HepG2 (cell line): ENCODE measurements around the gene WFDC5. TPM values are rescaled to one million over a fixed set of nuclear protein-coding genes. Genes with fewer than 3 reads are reported as not detected.

Experiments
- ATF7-NPFF ChIP-seq: sonication (generic); formaldehyde crosslinking; IDR thresholded peaks from 2 replicates; pipeline ENCODE4 v1.8.1; 2023; ENCODE audit warnings: mild to moderate bottlenecking, low read depth, missing genetic modification reagents, moderate library complexity
- CBFB ChIP-seq: sonication (generic); formaldehyde crosslinking; IDR thresholded peaks from 2 replicates; pipeline ENCODE4 v1.4.0; 2020; ENCODE audit warnings: missing genetic modification reagents
- GABPB1 ChIP-seq: IDR thresholded peaks from 2 replicates; pipeline ENCODE4 v1.6.1; 2016; ENCODE audit warnings: mild to moderate bottlenecking, missing genetic modification reagents, moderate library complexity, missing compliant biosample characterization
- KLF12 ChIP-seq: sonication (generic); formaldehyde crosslinking; IDR thresholded peaks from 2 replicates; pipeline ENCODE4 v1.4.0; 2020; ENCODE audit warnings: missing genetic modification reagents, borderline replicate concordance
- MIER2 ChIP-seq: IDR thresholded peaks from 2 replicates; pipeline ENCODE4 v1.6.1; 2016; ENCODE audit warnings: missing biosample characterization, missing genetic modification reagents
- NFE2 ChIP-seq: sonication (generic); formaldehyde crosslinking; IDR thresholded peaks from 2 replicates; pipeline ENCODE4 v1.4.0; 2020; ENCODE audit warnings: missing genetic modification reagents
- NFIC ChIP-seq: IDR thresholded peaks from 2 replicates; pipeline ENCODE4 v1.6.1; 2012; ENCODE audit warnings: mild to moderate bottlenecking, low read length, inconsistent platforms
- NFYB ChIP-seq: sonication (generic); formaldehyde crosslinking; IDR thresholded peaks from 2 replicates; pipeline ENCODE4 v1.4.0; 2020; ENCODE audit warnings: missing genetic modification reagents
- ONECUT2 ChIP-seq: sonication (generic); formaldehyde crosslinking; IDR thresholded peaks from 2 replicates; pipeline ENCODE4 v1.4.0; 2020; ENCODE audit warnings: missing genetic modification reagents
- PCBP1 ChIP-seq: fragments of 200-400 bp; formaldehyde crosslinking; IDR thresholded peaks from 2 replicates; pipeline ENCODE4 v1.6.1; 2017; ENCODE audit warnings: mild to moderate bottlenecking, low read depth, low read length, borderline replicate concordance
- PHF20 ChIP-seq: sonication (generic); formaldehyde crosslinking; IDR thresholded peaks from 2 replicates; pipeline ENCODE4 v1.5.0; 2020; ENCODE audit warnings: mild to moderate bottlenecking, missing genetic modification reagents
- SRY ChIP-seq: sonication (generic); formaldehyde crosslinking; IDR thresholded peaks from 2 replicates; pipeline ENCODE4 v1.8.0; 2022; ENCODE audit warnings: mild to moderate bottlenecking, missing genetic modification reagents
- TOPORS ChIP-seq: sonication (generic); formaldehyde crosslinking; IDR thresholded peaks from 2 replicates; pipeline ENCODE4 v1.8.0; 2023; ENCODE audit warnings: mild to moderate bottlenecking, missing genetic modification reagents
- XBP1 ChIP-seq: sonication (generic); formaldehyde crosslinking; IDR thresholded peaks from 2 replicates; pipeline ENCODE4 v1.5.0; 2020; ENCODE audit warnings: missing genetic modification reagents
- YY1 ChIP-seq: IDR thresholded peaks from 2 replicates; pipeline ENCODE4 v1.6.1; 2011; ENCODE audit warnings: low read length, low read depth, moderate library complexity, mild to moderate bottlenecking; ENCODE audit not compliant: insufficient read depth, insufficient replicate concordance
- ZFYVE20 ChIP-seq: sonication (generic); formaldehyde crosslinking; IDR thresholded peaks from 2 replicates; pipeline ENCODE4 v1.8.0; 2023; ENCODE audit warnings: low read depth, mild to moderate bottlenecking, moderate library complexity, missing genetic modification reagents, borderline replicate concordance
- ZNF232 ChIP-seq: sonication (generic); formaldehyde crosslinking; IDR thresholded peaks from 2 replicates; pipeline ENCODE4 v1.4.0; 2020; ENCODE audit warnings: missing genetic modification reagents, borderline replicate concordance
- ZNF331 ChIP-seq: sonication (generic); formaldehyde crosslinking; IDR thresholded peaks from 2 replicates; pipeline ENCODE4 v1.4.0; 2020; ENCODE audit warnings: missing genetic modification reagents
- ZNF430 ChIP-seq: sonication (generic); formaldehyde crosslinking; IDR thresholded peaks from 2 replicates; pipeline ENCODE4 v1.9.0; 2021; ENCODE audit warnings: mild to moderate bottlenecking, missing genetic modification reagents
- ZNF431 ChIP-seq: sonication (generic); formaldehyde crosslinking; IDR thresholded peaks from 2 replicates; pipeline ENCODE4 v1.9.0; 2022; ENCODE audit warnings: missing genetic modification reagents, low read depth, mild to moderate bottlenecking, borderline replicate concordance
- ZNF547 ChIP-seq: sonication (generic); formaldehyde crosslinking; IDR thresholded peaks from 2 replicates; pipeline ENCODE4 v1.5.1; 2020; ENCODE audit warnings: mild to moderate bottlenecking, missing genetic modification reagents
- ZNF629 ChIP-seq: sonication (generic); formaldehyde crosslinking; conservative IDR thresholded peaks from 2 replicates; pipeline ENCODE4 v1.5.0; 2020; ENCODE audit warnings: missing genetic modification reagents
- ZNF709 ChIP-seq: sonication (generic); formaldehyde crosslinking; IDR thresholded peaks from 2 replicates; pipeline ENCODE4 v1.5.0; 2020; ENCODE audit warnings: mild to moderate bottlenecking, missing genetic modification reagents
- ZSCAN30 ChIP-seq: sonication (generic); formaldehyde crosslinking; IDR thresholded peaks from 2 replicates; pipeline ENCODE4 v1.5.0; 2020; ENCODE audit warnings: mild to moderate bottlenecking, missing genetic modification reagents
- ZSCAN31 ChIP-seq: sonication (generic); formaldehyde crosslinking; IDR thresholded peaks from 2 replicates; pipeline ENCODE4 v1.5.0; 2020; ENCODE audit warnings: low read depth, mild to moderate bottlenecking, missing genetic modification reagents
- polyA plus RNA-seq, 8 experiments: library from polyadenylated mRNA; depleted of rRNA in 3 of 8; stranded (reverse) in 7 of 8; unstranded in 1 of 8; fragments of >200 nt; fragmentation: Illumina TruSeq in 4 of 8; extraction: Trizol in 4 of 8; gene quantifications; 2 replicates each; pipeline versions ENCODE4 v1.2.1 to v1.2.3, GENCODE V29; 2011 to 2016; ENCODE audit warnings: low read depth in 4 of 8, missing spikeins in 1 of 8, mixed read lengths in 1 of 8; ENCODE audit not compliant: insufficient read depth in 1 of 8
- total RNA-seq, 5 experiments: library from RNA; depleted of rRNA; stranded (reverse); fragments of >200 nt; fragmentation: Illumina TruSeq; extraction: Trizol; gene quantifications; 2 replicates each; pipeline ENCODE4 v1.2.3, GENCODE V29; 2016; ENCODE audit warnings: low read depth in 1 of 5
- TF ChIP-seq, protein P1 (sequence below): sonication (generic); formaldehyde crosslinking; IDR thresholded peaks from 2 replicates; pipeline ENCODE4 v1.4.0; 2020; ENCODE audit warnings: mild to moderate bottlenecking, missing genetic modification reagents
- TF ChIP-seq, protein P2 (sequence below), 2 experiments: sonication (generic) in 1 of 2; formaldehyde crosslinking in 1 of 2; IDR thresholded peaks; 2 replicates each; pipeline versions ENCODE4 v1.4.0 to v1.6.1; 2016 to 2020; ENCODE audit warnings: borderline replicate concordance in 1 of 2, low read depth in 1 of 2, mild to moderate bottlenecking in 1 of 2, missing genetic modification reagents in 1 of 2
- TF ChIP-seq, protein P3 (sequence below): sonication (generic); formaldehyde crosslinking; IDR thresholded peaks from 2 replicates; pipeline ENCODE4 v1.5.0; 2020; ENCODE audit warnings: missing genetic modification reagents

Gene WFDC5
- total and polyA plus RNA-seq, 2 of the 13 experiments (the other 11 are each of a cell fraction or from before 2014, with no cell fraction given), result not detected

DNA sequence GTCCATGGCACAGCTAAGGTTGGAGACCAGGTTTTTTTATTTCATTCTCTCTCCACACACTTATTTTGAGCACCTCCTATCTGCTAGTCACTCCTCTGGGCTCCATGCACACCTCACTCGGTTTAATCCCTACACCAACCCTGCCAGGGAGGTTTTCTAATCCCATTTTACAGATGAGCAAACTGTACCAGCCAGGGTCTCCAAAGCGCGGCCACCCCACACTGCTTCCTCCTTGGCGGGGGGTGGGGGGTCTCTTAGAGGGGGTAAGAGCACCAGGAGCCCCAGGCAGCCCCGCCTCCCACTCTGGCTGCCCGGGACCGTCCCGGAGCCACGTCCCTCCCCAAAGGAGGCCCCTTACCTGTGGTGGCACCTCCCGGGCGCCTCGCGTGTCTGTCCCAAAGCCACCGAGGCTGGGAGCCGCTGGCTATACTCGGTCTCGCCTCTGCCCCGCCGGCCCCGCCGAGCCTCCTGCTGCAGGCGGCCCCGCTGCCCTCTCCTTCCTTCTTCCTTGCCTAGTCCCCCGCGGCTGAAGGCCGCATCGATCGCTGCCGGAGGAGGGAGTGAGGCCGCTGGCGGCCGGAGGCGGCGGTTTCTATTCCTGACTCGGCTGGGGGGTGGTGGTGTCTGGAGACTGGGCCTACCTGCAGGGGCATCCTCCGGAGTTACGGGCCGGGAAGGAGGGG is 14.3 kb downstream of the WFDC5 start, which contains the start of gene KCNS1 (continued):
- TF ChIP-seq ZNF430 (CRISPR knock-in tag), result no peak
- TF ChIP-seq ZNF709 (CRISPR knock-in tag), result no peak
- no peak for TF ChIP-seq NFYB (CRISPR knock-in tag)
- no peak for TF ChIP-seq ZNF331 (CRISPR knock-in tag)
- TF ChIP-seq, protein P1, sequence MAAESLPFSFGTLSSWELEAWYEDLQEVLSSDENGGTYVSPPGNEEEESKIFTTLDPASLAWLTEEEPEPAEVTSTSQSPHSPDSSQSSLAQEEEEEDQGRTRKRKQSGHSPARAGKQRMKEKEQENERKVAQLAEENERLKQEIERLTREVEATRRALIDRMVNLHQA (CRISPR knock-in tag), result no peak
- TF ChIP-seq PCBP1, result no peak
- TF ChIP-seq ZNF629 (CRISPR knock-in tag), result peak; percentile 82
- no peak for TF ChIP-seq NFE2 (CRISPR knock-in tag)
- TF ChIP-seq NFIC, result no peak
- no peak for TF ChIP-seq CBFB (CRISPR knock-in tag)
- no peak for TF ChIP-seq ZNF232 (CRISPR knock-in tag)
- TF ChIP-seq ZNF431, result no peak
- no peak for TF ChIP-seq PHF20 (CRISPR knock-in tag)
- peak; percentile 88 for TF ChIP-seq ONECUT2 (CRISPR knock-in tag)
- no peak for TF ChIP-seq KLF12
- peak; percentile 54; the same call in 1 of the 2 replicates for TF ChIP-seq GABPB1 (CRISPR knock-in tag)
- TF ChIP-seq XBP1 (CRISPR knock-in tag), result no peak
- TF ChIP-seq SRY (CRISPR knock-in tag), result no peak
- no peak for TF ChIP-seq ZSCAN30
- 0 out of 2 replicates have a peak, but pooled peaks have one; percentile 24 for TF ChIP-seq ATF7-NPFF
- no peak for TF ChIP-seq ZNF547 (CRISPR knock-in tag)
- no peak for TF ChIP-seq ZFYVE20 (CRISPR knock-in tag)
- TF ChIP-seq, protein P2, sequence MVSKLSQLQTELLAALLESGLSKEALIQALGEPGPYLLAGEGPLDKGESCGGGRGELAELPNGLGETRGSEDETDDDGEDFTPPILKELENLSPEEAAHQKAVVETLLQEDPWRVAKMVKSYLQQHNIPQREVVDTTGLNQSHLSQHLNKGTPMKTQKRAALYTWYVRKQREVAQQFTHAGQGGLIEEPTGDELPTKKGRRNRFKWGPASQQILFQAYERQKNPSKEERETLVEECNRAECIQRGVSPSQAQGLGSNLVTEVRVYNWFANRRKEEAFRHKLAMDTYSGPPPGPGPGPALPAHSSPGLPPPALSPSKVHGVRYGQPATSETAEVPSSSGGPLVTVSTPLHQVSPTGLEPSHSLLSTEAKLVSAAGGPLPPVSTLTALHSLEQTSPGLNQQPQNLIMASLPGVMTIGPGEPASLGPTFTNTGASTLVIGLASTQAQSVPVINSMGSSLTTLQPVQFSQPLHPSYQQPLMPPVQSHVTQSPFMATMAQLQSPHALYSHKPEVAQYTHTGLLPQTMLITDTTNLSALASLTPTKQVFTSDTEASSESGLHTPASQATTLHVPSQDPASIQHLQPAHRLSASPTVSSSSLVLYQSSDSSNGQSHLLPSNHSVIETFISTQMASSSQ (IDR thresholded peaks at IDR 0.05; ENCODE audit: low read depth), result no peak
- TF ChIP-seq, protein P2 (CRISPR knock-in tag; IDR thresholded peaks at IDR 0.05; ENCODE audit: borderline replicate concordance), result no peak
- no peak for TF ChIP-seq YY1
- TF ChIP-seq, protein P3, sequence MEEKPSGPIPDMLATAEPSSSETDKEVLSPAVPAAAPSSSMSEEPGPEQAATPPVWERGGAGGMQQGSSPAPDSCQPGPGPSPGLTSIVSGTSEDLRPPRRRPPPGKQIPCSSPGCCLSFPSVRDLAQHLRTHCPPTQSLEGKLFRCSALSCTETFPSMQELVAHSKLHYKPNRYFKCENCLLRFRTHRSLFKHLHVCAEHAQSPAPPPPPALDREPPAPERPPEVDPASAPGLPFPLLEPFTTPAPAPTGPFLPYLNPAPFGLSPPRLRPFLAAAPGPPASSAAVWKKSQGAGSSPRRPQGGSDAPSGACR, result no peak
- TF ChIP-seq ZSCAN31 (CRISPR knock-in tag), result no peak
- TF ChIP-seq TOPORS (CRISPR knock-in tag), result no peak
- TF ChIP-seq MIER2 (CRISPR knock-in tag), result no peak
